Nephron (organoid): ENCODE data around the gene USP38.

Experiments
- H3K27ac Mint-ChIP-seq, 3 experiments: 2 replicates each; pipeline ENCODE4 v1.8.0; 2020; ENCODE audit warnings: mixed read lengths in 3 of 3, mild to moderate bottlenecking in 2 of 3, moderate library complexity in 1 of 3
- H3K27me3 Mint-ChIP-seq: 2 replicates; pipeline ENCODE4 v1.8.0; 2021; ENCODE audit warnings: low read depth, mild to moderate bottlenecking, moderate library complexity, mixed read lengths
- H3K36me3 Mint-ChIP-seq: 2 replicates; pipeline ENCODE4 v1.8.0; 2020; ENCODE audit warnings: low read depth, mixed read lengths
- H3K4me1 Mint-ChIP-seq: 2 replicates; pipeline ENCODE4 v1.8.0; 2020; ENCODE audit warnings: mixed read lengths
- H3K4me3 Mint-ChIP-seq, 3 experiments: 2 replicates each; pipeline ENCODE4 v1.8.0; 2020; ENCODE audit warnings: mild to moderate bottlenecking in 3 of 3, mixed read lengths in 3 of 3, moderate library complexity in 2 of 3
- H3K9me3 Mint-ChIP-seq: 2 replicates; pipeline ENCODE4 v1.8.0; 2020; ENCODE audit warnings: mixed read lengths
- CTCF ChIP-seq, 3 experiments: fragments of 200-600 bp; sonication (generic); IDR thresholded peaks; one replicate each; pipeline ENCODE4 v1.5.0; 2021; ENCODE audit warnings: antibody characterized with exemption in 3 of 3; ENCODE audit not compliant: unreplicated experiment in 3 of 3

The USP38 gene

GRCh38 chr4:143186649-143187048 lies 1.9 kb downstream of the USP38 start:
- TF ChIP-seq CTCF (IDR thresholded peaks at IDR 0.05; ENCODE audit: unreplicated experiment in 3 of 3) = no peak
- H3K4me3 Mint-ChIP-seq = peak overlapping the region; percentile 91 to 98 (median 95)
- peak overlapping the region; percentile 82 to 95 (median 95) for H3K27ac Mint-ChIP-seq
- peaks cover 22% of the 10 kb centered on the region for H3K36me3 Mint-ChIP-seq
- no peaks in the 10 kb centered on the region for H3K27me3 Mint-ChIP-seq
- H3K9me3 Mint-ChIP-seq = no peaks in the 10 kb centered on the region
- H3K4me1 Mint-ChIP-seq = peaks cover 50% of the 10 kb centered on the region

- H3K9me3 Mint-ChIP-seq = no peaks in the 10 kb centered on the region
- no peak for TF ChIP-seq CTCF (IDR thresholded peaks at IDR 0.05; ENCODE audit: unreplicated experiment in 3 of 3)
- no peaks in the 10 kb centered on the region for H3K27me3 Mint-ChIP-seq
- H3K27ac Mint-ChIP-seq = peak overlapping the region in 1 of 3 experiments; percentile 52
- H3K36me3 Mint-ChIP-seq = peaks cover 32% of the 10 kb centered on the region
- peak overlapping the region; percentile 91 to 98 (median 95) for H3K4me3 Mint-ChIP-seq
- peaks cover 49% of the 10 kb centered on the region for H3K4me1 Mint-ChIP-seq
These were observed 3.7 kb downstream of the USP38 start for GRCh38 chr4:143188136-143189088.

- no peak for TF ChIP-seq CTCF (IDR thresholded peaks at IDR 0.05; ENCODE audit: unreplicated experiment in 3 of 3)
- Mint-ChIP-seq H3K27me3 (no peaks in the 10 kb centered on the region), H3K27ac (no peak overlapping the region), H3K9me3 (no peaks in the 10 kb centered on the region), H3K36me3 (peaks cover 32% of the 10 kb centered on the region), H3K4me3 (peak overlapping the region; percentile 28 to 64 (median 30)), H3K4me1 (peaks cover 40% of the 10 kb centered on the region)
These were observed 4.8 kb downstream of the USP38 start for GRCh38 chr4:143189528-143189927.

- no peaks in the 10 kb centered on the region for H3K9me3 Mint-ChIP-seq
- H3K27me3 Mint-ChIP-seq = no peaks in the 10 kb centered on the region
- no peak overlapping the region for H3K27ac Mint-ChIP-seq
- peaks cover 4% of the 10 kb centered on the region for H3K4me1 Mint-ChIP-seq
- peaks cover 57% of the 10 kb centered on the region for H3K36me3 Mint-ChIP-seq
- no peak for TF ChIP-seq CTCF (IDR thresholded peaks at IDR 0.05; ENCODE audit: unreplicated experiment in 3 of 3)
- H3K4me3 Mint-ChIP-seq = no peak overlapping the region
These were observed 10.9 kb downstream of the USP38 start for GRCh38 chr4:143195581-143195980.

- Mint-ChIP-seq H3K9me3 (no peaks in the 10 kb centered on the region), H3K27ac (no peak overlapping the region), H3K27me3 (no peaks in the 10 kb centered on the region), H3K4me3 (no peak overlapping the region), H3K4me1 (no peaks in the 10 kb centered on the region), H3K36me3 (peaks cover 54% of the 10 kb centered on the region)
- no peak for TF ChIP-seq CTCF (IDR thresholded peaks at IDR 0.05; ENCODE audit: unreplicated experiment in 3 of 3)
These were observed 11.6 kb downstream of the USP38 start for GRCh38 chr4:143196323-143196722.
